HG03097 (cell line): Measurements from ENCODE around the gene PGA3.
"Not testable (repeated sequence)": the region's sequence is repeated elsewhere in the genome, so short reads cannot be mapped to it uniquely, and the experiment has no call there.

Experiments used
- ATAC-seq: cut with Tn5 transposase; IDR thresholded peaks from one replicate; pipeline ENCODE4 v1.9.1; 2021; ENCODE audit not compliant: unreplicated experiment, low FRiP score

Gene PGA3

DNA sequence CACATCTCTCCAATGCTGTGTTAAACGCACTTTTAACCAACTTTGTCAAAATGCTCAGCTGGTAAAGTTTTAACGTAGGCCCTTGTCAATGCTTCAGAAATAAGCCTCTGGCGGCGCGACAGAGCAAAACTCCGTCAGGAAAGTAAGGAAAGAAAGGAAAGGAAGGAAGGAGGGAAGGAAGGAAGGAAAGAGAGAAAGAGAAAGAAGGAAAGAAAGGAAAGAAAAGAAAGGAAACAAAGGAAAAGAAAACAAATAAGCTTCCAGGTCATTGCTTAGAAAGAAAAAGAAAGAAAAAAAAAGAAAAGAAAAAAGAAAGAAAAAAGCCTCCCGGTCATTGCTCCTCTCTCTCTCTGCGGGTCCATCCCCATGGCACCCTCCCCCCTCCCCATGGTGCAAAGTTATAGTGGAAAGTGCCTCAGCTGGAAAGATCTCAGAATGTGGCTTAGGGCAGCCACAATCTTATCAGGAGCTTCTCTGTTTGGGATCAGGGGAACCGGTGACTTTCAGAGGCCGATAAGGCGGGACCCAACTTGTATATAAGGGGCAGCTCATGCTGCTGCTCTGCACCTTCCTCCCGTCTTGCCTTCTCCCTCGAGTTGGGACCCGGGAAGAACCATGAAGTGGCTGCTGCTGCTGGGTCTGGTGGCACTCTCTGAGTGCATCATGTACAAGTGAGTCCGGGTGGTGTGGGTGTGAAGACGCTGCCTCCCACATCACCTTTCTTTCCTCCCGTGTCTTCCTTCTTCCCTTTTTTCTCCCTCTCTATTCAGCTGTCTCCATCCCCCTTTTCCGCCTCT lies at the start of gene PGA3:
PGA3 (plus strand) TSS at position 566 of the 797 bp plus-strand sequence; CDS start at position 616, 50 bp downstream.
- not testable (repeated sequence) for ATAC-seq

DNA sequence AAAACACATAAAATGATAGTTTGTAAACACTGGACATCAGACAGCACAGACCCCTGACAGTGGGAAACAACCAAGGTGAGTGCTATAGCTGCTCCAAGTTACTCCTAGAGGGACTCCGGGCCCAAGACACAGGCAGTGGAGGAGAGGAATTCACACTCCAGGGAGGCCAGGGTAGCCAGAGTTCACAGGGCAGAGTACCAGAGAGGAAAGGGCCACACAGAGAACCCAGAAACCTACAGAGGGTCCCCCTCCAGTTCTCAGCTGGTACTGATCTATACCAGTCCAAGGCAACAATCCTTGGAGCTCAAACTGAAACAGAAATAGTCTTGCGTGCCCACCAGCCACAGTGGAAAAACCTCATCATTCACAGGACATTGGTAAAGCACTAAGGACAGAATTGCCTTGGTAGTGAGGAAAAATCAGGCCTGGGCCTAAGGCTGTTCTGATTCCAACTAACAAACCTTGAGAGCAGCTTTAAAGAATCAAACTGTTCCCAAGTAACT lies 49.7 kb upstream of the PGA3 start:
- no peak for ATAC-seq

DNA sequence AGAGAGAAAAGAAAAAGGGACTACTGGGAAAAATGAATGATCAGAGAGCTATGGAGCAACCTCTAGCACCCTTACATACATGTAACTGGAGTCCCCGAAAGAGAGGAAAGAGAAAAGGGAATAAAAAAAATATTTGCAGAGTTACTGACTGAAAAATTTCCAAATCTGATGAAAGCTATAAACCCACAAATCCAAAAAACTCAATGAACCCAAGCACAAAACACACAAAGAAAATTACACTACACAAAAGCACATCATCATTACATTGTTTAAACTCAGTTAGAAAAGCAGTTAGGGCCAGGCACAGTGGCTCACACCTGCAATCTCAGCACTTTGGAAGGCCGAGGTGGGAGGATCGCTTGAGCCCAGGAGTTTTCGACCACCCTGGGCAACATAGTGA lies 48.8 kb upstream of the PGA3 start:
- ATAC-seq, result no peak

DNA sequence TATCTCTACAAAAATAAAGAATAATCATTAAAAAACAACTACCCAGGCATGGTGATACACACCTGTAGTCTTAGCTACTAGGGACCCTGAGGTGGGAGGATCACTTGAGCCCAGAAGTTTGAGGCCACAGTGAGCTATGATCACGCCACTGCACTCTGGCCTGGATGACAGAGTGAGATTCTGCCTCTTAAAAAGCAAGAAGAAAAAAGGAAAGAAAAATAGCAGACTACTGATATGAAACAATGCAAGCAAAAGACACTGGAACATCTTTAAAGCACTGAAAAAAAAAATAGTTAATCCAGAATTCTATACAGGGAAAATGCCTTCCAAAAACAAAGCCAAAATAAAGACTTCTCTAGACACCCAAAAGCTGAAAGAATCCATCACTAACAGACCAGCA lies 48.0 kb upstream of the PGA3 start:
- ATAC-seq, result no peak

DNA sequence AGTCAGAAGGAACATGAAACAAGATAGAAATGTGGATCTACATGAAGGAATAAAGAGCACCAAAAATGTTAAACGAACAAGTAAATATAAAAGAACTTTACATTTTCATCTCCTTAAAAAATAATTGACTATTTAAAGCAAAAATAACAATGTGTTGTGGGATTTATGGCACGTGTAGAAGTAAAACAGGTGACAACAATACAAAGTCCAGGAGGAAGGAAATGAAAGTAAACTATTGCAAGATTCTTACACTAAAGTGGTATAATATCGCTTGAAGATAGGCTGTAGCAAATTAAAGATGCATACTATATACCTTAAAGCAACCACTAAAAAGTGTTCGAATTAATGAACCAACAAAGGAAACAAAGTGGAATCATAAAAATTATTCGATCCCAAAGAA lies 47.6 kb upstream of the PGA3 start:
- ATAC-seq, result no peak

DNA sequence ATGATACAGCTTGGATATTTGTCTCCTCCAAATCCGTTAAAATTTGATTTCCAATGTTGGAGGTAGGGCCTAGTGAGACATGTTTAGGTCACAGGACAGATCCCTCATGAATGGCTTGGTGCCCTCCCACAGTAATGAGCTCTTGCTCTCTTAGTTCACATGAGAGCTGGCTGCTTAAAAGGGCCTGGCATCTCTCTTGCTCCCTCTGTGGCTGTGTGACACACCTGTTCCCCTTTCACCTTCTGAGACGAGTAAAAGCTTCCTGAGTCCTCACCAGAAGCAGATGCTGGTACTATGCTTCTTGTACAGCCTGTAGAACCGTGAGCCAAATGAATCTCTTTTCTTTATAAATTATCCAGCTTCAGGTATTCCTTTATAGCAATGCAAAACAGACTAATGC lies 45.6 kb upstream of the PGA3 start:
- no peak for ATAC-seq

DNA sequence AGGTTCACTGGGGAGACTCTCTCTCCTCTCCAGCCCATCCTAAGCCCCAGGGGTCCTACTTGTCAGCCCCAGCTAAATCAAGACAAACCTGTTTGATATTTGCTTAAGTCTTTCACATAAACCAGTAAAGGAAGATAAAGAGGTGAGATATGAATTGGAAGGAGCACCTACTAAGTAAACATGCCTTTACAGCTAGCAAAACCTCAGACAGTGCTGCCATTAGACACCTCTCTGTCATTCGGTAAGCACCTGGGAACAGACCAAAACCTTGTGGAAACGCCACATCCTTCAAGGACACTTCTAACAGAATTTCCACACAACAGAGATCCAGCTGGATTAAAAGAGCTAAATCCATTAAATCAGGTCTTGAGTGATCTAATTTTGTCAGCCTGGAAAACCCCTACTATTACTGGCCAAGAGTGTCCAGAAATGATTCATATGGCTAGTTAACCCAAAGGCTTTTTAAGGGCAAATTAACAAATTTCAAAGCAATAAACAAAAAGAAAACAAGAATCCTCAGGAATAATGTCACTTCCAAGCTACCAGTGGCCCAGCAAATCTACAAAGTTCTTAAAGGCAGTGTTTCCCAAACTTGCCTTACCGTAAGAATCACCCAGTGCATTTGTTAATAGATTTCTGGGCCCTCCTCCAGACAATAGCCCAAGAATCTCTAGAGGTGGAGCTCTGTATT lies 44.5 kb upstream of the PGA3 start:
- ATAC-seq, result no peak

DNA sequence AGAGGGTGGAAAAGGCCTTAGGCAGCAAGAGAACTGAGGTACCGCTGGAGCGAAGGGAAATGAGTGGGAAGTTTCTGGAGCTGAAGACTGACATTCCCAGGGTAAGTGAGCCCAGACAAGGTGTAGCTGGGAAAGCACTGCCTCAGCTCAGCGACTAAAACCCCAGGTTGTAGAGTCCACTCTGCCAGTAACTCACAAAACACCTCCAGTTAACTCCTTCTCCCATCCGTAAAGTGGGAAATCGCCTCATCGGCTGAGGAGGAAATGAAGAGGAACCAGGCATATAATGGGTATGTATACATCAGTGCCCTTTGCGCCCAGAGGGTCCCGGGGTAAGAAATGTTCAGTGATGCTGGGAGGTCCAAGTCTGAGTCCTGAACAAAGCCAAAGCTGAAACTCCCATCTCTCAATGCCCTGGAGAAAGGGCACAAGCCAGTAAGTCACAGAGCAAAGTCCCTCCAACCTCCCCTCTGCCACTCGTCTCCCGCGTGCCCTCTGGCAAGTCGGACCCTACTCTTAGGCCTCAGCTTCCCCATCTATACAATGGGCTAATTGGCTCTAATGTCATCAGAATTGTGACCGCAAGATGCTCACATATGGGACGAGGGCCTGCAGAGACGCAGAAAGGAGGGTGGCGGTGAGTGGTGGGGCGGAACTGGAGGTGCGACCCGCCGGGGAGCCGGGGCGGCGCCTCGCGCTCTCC lies 42.7 kb upstream of the PGA3 start:
- ATAC-seq, result peak; percentile 7

DNA sequence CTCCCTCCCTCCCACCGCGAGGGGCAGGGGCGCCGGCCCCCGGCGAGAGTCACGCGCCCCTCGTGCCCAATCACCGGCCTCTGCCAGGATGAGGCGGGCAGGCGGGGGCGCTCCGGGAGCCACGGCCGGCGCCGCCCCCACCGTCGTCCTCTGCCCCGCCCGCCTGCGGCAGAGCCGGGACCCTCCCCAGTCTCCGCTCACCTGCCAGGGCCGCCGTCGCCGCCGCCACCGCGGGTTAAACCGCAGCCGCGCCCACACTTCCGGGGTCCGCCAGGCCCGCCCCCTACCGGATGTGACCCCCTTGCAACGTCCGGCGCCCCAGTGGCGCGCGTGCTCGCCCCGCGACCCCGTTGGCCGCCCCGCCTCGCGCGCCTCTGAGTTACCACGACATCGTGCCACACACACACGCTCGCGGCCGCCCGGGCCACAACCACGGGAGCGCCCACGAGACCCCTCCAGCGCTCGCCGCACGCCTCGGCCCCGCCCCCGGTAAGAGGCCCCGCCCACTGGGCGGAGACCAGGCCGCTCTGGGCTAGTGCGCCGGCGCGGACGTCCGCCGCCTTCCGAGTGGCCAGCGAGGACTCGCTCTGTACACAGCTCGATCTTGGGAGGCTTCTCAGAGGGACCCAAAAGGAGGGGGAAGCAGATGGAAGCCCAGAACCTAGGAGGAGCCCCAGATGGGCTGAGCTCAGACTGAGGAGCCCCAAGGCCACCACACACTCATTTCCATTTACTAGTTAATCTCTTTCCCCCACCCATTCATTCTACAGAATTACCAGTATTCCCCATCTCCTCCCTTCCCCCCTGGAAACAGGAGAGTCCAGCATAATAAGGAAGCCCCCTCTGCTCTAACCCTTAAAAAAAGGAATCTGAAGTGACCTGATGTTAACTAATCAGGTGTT lies 41.9 kb upstream of the PGA3 start, which contains the start of gene VPS37C:
VPS37C (minus strand) TSS at position 237 of the 902 bp plus-strand sequence. CDS start 22,597 bp downstream, outside the sequence.
- peak; percentile 75 for ATAC-seq

DNA sequence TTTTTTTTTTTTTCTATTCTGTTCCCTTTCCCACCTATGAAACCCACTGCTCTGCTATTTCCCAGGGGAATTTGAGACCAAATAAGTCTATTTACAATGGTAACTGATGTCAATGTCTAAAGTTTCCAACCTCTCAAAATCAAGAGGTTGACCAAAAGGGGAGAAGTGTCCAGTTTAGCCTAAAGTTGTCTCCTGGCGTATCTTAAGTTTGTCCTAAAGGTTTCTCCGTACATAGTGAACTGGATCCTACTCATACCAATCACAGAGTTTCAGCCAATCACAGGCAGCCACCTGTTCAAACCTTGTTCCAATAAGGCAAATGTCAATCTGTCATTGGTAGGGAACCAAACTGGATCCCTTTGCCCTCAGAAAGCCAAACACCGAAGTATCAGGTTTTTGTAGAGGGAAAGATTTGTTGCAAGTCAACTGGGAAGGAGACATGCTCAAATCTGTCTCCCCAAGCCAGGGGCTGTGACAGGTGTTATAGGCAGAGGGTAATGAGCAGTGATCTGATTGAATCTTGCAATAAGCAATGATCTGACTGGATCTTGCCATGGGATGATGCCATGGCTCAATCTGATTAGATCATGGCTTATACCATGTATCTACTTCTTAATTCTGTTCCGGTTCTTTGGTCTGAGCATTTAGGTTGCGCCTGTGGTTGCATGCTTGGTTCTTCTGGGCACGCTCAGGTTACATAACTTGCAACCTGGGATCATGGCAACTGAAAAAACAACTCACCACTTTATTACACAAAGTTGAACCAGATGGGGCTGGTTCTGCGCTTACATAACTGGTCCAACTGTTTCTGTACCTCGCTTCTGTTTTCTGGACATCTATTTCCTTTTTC lies 41.0 kb upstream of the PGA3 start:
- ATAC-seq, result no peak

DNA sequence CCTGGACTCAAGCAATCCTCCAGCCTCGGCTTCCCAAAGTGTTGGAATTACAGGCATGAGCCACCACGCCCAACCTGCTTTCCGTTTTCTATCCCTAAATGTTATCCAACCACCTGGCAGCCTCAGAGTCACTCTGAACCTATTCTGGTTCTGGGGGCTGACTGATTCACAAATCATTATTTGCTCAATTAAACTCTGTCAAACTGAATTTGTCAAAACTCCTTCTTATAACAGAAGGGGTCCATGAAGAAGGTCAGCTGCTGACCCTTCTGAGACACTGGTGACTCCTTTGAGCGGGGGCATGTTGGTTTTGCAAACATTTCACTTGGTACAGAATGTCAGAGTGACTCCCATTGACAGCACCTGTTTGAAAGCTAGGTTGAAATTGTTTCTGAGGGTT lies 40.3 kb upstream of the PGA3 start:
- ATAC-seq, result no peak

DNA sequence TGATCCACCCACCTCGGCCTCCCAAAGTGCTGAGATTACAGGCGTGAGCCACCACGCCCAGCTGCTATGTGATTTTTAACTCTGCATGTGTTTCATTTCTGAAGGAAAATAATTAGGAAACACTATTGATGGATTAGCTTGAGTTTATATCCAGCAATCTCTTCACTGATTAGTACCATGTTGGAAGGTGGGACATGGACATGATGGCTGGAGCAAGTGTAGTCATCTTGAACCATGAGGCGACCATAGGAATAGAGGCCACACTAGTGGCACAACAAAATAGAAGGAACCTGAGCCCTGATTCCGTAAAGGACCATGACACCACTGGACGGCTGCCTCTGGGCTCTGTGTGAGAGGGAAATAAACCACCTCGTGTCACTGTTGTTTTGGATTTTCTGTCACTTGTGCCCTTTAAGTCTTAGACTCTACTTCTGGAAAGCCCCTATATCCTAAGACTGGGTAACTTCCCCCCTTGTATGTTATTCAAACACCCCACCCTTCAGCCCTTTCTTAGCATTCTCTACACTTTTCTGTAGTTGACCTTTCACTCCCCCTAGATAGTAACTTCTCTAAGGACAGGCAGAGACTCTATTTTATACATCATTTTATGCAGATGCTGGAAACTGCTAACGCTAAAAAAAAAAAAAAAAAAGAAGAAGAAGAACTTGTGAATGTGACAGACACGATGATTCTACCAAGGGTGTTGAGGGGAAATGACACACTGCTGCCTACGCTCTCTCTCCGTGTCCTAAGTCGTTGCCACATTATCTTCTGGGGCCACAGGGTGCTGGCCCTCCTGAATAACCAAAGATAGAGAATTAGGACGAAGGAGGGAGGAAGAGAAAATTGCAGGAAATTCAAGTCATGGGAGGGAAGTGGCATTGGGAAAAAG lies 39.4 kb upstream of the PGA3 start:
- ATAC-seq, result no peak

DNA sequence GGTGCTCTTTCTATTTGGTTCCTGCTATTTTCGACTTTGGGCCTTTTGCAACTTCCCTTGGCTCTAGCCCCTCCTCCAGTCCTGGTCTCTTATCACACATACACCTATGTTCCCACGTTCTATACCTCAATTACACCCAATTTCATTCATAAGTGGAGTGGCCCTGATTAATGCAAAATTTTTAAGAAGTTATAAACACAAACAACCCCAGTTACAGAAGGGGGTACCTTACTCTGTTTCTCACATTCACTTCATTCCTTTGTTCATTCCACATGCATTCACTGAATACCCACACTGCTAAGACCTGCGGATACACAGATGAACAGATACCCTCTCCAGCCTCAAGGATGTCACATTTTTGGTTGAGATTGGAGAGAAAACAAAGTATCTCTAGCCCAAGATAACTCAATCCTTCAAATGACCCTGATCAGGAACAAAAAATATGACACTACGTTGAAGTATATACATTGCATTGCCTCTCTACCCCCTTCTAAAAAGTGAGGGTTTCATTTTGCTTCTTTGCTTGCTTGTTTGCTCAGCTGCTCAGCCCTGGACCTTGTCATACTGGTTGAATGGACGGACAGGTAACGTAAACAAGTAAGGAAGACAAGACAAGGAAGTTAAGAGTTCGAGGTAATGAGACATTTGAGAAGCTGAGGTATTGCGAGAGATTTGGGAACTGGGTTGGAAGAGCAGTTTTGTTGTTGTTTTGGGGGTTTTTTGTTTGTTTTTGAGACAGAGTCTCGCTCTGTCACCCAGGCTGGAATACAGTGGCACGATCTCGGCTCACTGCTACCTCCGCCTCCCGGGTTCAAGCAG lies 38.5 kb upstream of the PGA3 start:
- no peak for ATAC-seq

DNA sequence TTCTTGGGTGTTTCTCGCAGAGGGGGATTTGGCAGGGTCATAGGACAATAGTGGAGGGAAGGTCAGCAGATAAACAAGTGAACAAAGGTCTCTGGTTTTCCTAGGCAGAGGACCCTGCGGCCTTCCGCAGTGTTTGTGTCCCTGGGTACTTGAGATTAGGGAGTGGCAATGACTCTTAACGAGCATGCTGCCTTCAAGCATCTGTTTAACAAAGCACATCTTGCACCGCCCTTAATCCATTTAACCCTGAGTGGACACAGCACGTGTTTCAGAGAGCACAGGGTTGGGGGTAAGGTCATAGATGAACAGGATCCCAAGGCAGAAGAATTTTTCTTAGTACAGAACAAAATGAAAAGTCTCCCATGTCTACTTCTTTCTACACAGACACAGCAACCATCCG lies 37.5 kb upstream of the PGA3 start:
- ATAC-seq, result not testable (repeated sequence)

DNA sequence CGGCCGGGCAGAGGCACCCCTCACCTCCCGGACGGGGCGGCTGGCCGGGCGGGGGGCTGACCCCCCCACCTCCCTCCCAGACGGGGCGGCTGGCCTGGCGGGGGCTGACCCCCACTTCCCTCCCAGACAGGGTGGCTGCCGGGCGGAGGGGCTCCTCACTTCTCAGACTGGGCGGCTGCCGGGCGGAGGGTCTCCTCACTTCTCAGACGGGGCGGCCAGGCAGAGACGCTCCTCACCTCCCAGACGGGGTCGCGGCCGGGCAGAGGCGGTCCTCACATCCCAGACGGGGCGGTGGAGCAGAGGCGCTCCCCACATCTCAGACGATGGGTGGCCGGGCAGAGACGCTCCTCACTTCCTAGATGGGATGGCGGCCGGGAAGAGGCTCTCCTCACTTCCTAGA lies 37.0 kb upstream of the PGA3 start:
- not testable (repeated sequence) for ATAC-seq

DNA sequence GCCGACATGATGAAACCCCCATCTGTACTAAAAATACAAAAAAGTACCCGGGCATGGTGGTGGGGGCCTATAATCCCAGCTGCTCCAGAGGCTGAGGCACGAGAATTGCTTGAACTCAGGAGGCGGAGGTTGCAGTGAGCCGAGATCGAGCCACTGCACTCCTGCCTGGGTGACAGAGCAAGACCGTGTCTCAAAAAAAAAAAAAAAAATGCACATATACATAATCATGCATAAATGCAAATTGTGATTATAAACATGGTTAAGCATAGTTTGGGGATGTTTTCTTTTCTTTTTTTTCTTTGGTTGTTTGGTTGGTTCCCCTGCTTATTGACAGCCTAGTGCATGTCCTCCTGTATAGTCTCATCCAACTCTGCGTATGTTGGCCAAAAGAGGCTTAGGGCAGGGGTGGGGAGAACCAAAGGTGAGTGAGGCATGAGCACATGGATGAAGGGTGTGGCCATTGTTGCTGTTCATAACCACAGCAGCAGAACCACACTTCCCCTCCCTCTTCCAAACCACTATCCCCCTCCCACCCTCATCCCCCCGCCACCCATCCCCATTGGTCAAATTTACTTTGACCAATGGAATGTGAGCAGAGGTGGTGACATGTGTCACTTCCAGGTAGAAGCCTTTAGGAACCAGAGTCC lies 35.1 kb upstream of the PGA3 start:
- ATAC-seq, result no peak

DNA sequence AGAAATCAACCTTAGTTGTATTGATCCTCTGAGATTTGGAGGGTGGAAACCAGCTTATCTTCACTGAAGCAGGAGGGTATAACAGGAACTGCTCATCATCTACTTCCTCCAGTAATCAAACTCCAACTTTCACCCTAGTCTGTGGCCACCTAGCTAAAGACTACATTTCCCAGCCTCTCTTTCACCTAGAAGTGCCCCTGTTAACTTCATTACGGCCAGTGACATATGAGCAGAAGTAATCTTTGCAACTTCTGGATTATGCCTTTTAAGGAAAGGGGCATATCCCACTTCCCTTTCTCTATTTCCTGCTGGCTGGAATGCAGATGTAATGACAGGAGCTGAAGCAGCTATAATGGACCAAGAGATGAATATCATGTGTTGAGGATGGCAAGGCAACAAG lies 34.5 kb upstream of the PGA3 start:
- no peak for ATAC-seq
